Tibial nerve (tissue), 4 donors: ENCODE results near the gene NKIRAS1. TPM values are rescaled to one million over a fixed set of nuclear protein-coding genes. Genes with fewer than 3 reads are reported as not detected.
A peak's percentile ranks its signal among the peaks of the same experiment; 100 is the strongest.

Source experiments
- DNase-seq, 2 donors: peaks; one replicate each; pipeline ENCODE4 v3.0.0-alpha.2; 2019; ENCODE audit warnings: low spot score in 2 of 2
- H3K27ac ChIP-seq, 4 donors: fragments of 200-600 bp; sonication (generic) in 3 of 4; one replicate each; pipeline ENCODE4 v1.5.1; 2017 to 2019; ENCODE audit warnings: mild to moderate bottlenecking in 1 of 4
- H3K27me3 ChIP-seq, 2 donors: fragments of 200-600 bp; sonication (generic) in 1 of 2; one replicate each; pipeline versions ENCODE4 v1.5.1 to v1.6.0; 2017 to 2019
- H3K36me3 ChIP-seq, 3 donors: fragments of 200-600 bp; sonication (generic); one replicate each; pipeline ENCODE4 v1.5.1; 2018 to 2019
- H3K4me1 ChIP-seq, 4 donors: fragments of 200-600 bp; sonication (generic) in 3 of 4; one replicate each; pipeline ENCODE4 v1.5.1; 2017 to 2019
- H3K4me3 ChIP-seq, 4 donors: fragments of 200-600 bp; sonication (generic) in 3 of 4; one replicate each; pipeline ENCODE4 v1.5.1; 2017 to 2019; ENCODE audit warnings: mild to moderate bottlenecking in 1 of 4, moderate library complexity in 1 of 4
- H3K9me3 ChIP-seq, 4 donors: fragments of 200-600 bp; sonication (generic) in 3 of 4; one replicate each; pipeline ENCODE4 v1.5.1; 2017 to 2019
- EP300 ChIP-seq, 2 donors: sonication (generic); formaldehyde crosslinking; IDR thresholded peaks; one replicate each; pipeline ENCODE4 v1.6.1; 2017; ENCODE audit warnings: antibody characterized with exemption in 2 of 2, mild to moderate bottlenecking in 1 of 2
- POLR2A ChIP-seq, 2 donors: fragments of 450-650 bp; IDR thresholded peaks; one replicate each; pipeline ENCODE4 v1.6.1; 2017; ENCODE audit warnings: antibody characterized with exemption in 2 of 2, mild to moderate bottlenecking in 2 of 2, moderate library complexity in 2 of 2
- WGBS, 2 donors: methylation state at CpG; one replicate each; pipeline ENCODE4 v1.1.5; 2018; 5-methylcytosine and 5-hydroxymethylcytosine counted together
- total RNA-seq, 4 donors: library from RNA; depleted of rRNA; stranded (reverse); fragments of >200 nt; gene quantifications; one replicate each; pipeline ENCODE4 v1.1.0, GENCODE V29; 2016
- TF ChIP-seq, protein P1 (sequence below), 5 experiments: fragments of 200-600 bp in 3 of 5; fragments of 450-650 bp in 2 of 5; sonication (generic) in 3 of 5; IDR thresholded peaks; one replicate each; pipeline ENCODE4 v1.5.1; 2016 to 2019; ENCODE audit warnings: antibody characterized with exemption in 5 of 5, mild to moderate bottlenecking in 3 of 5, moderate library complexity in 2 of 5

The NKIRAS1 gene
- total RNA-seq, 4 donors from 2014 or later, result 6.6 to 14.9 (median 9.3) TPM

DNA sequence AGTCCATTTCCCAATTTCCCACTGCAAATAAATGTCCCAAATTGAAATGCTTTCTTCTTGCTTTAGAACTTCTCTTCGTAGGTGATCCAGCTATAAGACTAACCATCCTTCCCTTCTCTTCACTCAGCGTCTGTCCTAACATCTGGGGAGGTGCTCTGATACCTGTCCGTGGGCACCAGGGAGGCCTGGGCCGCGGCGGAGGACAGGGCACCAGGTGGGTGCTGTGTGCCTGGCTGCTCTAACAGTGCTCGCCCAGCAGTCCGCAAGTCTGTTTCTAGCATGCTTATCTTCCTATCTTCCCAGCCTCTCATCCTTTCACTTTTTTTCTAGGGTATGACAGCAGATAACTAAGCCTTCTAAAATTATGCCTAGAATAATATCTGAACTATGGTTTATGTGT, 37.3 kb downstream of the NKIRAS1 start:
- TF ChIP-seq, protein P1, sequence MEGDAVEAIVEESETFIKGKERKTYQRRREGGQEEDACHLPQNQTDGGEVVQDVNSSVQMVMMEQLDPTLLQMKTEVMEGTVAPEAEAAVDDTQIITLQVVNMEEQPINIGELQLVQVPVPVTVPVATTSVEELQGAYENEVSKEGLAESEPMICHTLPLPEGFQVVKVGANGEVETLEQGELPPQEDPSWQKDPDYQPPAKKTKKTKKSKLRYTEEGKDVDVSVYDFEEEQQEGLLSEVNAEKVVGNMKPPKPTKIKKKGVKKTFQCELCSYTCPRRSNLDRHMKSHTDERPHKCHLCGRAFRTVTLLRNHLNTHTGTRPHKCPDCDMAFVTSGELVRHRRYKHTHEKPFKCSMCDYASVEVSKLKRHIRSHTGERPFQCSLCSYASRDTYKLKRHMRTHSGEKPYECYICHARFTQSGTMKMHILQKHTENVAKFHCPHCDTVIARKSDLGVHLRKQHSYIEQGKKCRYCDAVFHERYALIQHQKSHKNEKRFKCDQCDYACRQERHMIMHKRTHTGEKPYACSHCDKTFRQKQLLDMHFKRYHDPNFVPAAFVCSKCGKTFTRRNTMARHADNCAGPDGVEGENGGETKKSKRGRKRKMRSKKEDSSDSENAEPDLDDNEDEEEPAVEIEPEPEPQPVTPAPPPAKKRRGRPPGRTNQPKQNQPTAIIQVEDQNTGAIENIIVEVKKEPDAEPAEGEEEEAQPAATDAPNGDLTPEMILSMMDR (IDR thresholded peaks at IDR 0.05), result no peak
- no peak for TF ChIP-seq POLR2A (IDR thresholded peaks at IDR 0.05)
- TF ChIP-seq EP300 (IDR thresholded peaks at IDR 0.05), result no peak
- H3K9me3 ChIP-seq, result peaks cover 0 to 2% (median 0%) of the 10 kb centered on the region in 4 donors
- H3K27me3 ChIP-seq, result no peaks in the 10 kb centered on the region
- H3K27ac ChIP-seq, result no peak overlapping the region
- WGBS, 2 donors, result 96% methylated on average over 8 of the region's 8 CpGs
- H3K4me3 ChIP-seq, result no peak overlapping the region
- H3K36me3 ChIP-seq, result peaks cover 0 to 15% (median 0%) of the 10 kb centered on the region in 3 donors
- peaks cover 4 to 40% (median 23%) of the 10 kb centered on the region in 4 donors for H3K4me1 ChIP-seq
- no peak for DNase-seq

DNA sequence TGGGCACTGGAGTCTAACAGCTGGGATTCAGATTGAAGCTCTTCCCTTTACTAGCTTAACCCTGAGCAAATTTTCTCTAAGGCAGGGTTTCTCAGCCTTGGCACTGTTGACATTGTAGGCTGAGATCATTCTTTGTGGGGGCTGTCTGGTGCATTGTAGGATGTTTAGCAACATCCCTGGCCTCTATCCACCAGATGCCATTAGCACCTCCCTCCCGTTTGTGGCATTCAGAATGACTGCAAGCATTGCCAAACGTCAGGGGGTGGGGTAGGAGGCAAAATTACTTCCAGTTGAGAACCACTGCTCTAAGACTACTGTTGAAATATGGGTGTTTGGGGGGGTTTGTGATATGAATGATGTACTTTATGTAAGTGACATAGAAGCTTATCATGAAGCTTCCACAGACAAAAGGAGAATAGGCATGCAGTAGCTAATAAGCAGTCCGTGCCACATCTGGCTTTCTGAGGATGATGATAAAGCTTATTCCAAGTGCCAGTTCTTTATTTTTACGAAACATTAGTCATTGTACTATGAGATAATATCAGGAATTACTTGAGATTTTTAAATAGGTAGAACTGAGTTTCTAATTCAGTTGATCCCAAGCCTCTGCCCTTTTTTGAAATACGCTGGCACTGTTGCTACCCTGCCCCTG, 39.3 kb downstream of the NKIRAS1 start:
- WGBS, 2 donors, result 33 to 54% methylated on average over 5 of the region's 5 CpGs
- no peak for DNase-seq

DNA sequence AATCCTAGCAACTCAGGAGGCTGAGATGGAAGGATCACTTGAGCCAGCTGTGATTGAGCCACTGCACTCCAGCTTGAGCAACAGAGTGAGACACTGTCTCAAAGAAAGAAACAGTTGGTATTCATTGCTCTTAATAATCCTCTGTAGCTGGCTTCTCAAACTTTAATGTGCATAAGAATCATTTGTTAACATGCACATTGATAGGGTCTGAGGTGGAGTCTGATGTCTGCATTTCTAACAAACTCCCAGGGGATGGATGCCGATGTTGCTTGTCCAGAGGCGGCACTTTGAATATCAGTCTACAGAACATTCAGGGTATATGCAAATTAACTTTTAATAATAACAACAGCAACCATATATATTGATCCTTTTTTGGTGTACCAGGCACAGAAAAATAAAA, 39.9 kb downstream of the NKIRAS1 start:
- H3K27me3 ChIP-seq, result no peaks in the 10 kb centered on the region
- H3K36me3 ChIP-seq, result peaks cover 0 to 5% (median 0%) of the 10 kb centered on the region in 3 donors
- 43 to 53% methylated on average over 2 of the region's 2 CpGs for WGBS, 2 donors
- DNase-seq, result no peak
- peaks cover 4 to 53% (median 23%) of the 10 kb centered on the region in 4 donors for H3K4me1 ChIP-seq
- no peaks in the 10 kb centered on the region for H3K9me3 ChIP-seq
- TF ChIP-seq, protein P1 (IDR thresholded peaks at IDR 0.05), result no peak
- TF ChIP-seq EP300 (IDR thresholded peaks at IDR 0.05), result no peak
- TF ChIP-seq POLR2A (IDR thresholded peaks at IDR 0.05), result no peak
- H3K4me3 ChIP-seq, result no peak overlapping the region
- H3K27ac ChIP-seq, result peak overlapping the region in 2 of 4 donors; percentile 32 to 49

More for the DNA sequence above, 39.3 kb downstream of the NKIRAS1 start:
- peaks cover 4 to 53% (median 23%) of the 10 kb centered on the region in 4 donors for H3K4me1 ChIP-seq
- H3K27ac ChIP-seq, result peak overlapping the region in 2 of 4 donors; percentile 32 to 49
- H3K27me3 ChIP-seq, result no peaks in the 10 kb centered on the region
- TF ChIP-seq, protein P1 (IDR thresholded peaks at IDR 0.05), result no peak
- no peak for TF ChIP-seq POLR2A (IDR thresholded peaks at IDR 0.05)
- peak in 1 of 2 donors; percentile 33 for TF ChIP-seq EP300 (IDR thresholded peaks at IDR 0.05)
- peaks cover 0 to 2% (median 0%) of the 10 kb centered on the region in 4 donors for H3K9me3 ChIP-seq
- peaks cover 0 to 10% (median 0%) of the 10 kb centered on the region in 3 donors for H3K36me3 ChIP-seq
- H3K4me3 ChIP-seq, result no peak overlapping the region

- no peaks in the 10 kb centered on the region for H3K27me3 ChIP-seq
- TF ChIP-seq EP300 (IDR thresholded peaks at IDR 0.05), result no peak
- TF ChIP-seq, protein P1 (IDR thresholded peaks at IDR 0.05), result no peak
- no peak for TF ChIP-seq POLR2A (IDR thresholded peaks at IDR 0.05)
- no peaks in the 10 kb centered on the region for H3K36me3 ChIP-seq
- no peak for DNase-seq
- H3K4me1 ChIP-seq, result peaks cover 4 to 55% (median 23%) of the 10 kb centered on the region in 4 donors
- H3K27ac ChIP-seq, result no peak overlapping the region
- 61 to 71% methylated on average over 4 of the region's 4 CpGs for WGBS, 2 donors
- no peaks in the 10 kb centered on the region for H3K9me3 ChIP-seq
- H3K4me3 ChIP-seq, result no peak overlapping the region
These were observed 41.6 kb downstream of the NKIRAS1 start for GRCh38 chr3:23875113-23875725.
